ENCODE results near the gene PPP1R36.

DNA sequence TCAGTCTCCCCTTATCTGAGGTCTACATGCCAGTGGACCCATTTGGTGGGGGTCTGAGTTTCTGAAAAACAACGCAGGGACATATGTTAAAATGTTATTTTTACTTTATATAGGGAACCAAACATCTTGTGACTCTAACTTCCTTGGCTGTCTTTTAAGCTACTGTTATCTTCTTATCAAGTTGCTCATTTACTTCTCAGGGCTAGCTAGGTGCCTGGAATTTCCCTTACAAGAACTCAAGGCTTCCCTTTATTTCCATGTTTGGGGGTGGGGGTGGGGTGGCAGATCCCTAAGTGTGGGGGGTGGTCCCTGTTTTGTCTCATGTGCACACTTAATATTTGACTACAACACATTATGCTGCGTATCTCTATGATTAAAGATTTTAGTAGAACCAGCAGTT lies 31.6 kb downstream of the PPP1R36 start:
- TF ChIP-seq HDGF (IDR thresholded peaks at IDR 0.05; ENCODE audit: borderline replicate concordance) (no peak), TARDBP (IDR thresholded peaks at IDR 0.05) (no peak), FOXM1 (IDR thresholded peaks at IDR 0.05; ENCODE audit: borderline replicate concordance) (no peak), ELF4 (IDR thresholded peaks at IDR 0.05) (no peak), BHLHE40 (IDR thresholded peaks at IDR 0.05; ENCODE audit: borderline replicate concordance) (no peak), FOXA1 (IDR thresholded peaks at IDR 0.05) (no peak), L3MBTL2 (conservative IDR thresholded peaks at IDR 0.05) (no peak)

Data from HEK293T (cell line).